Heart left ventricle (tissue), 13 donors: ENCODE data around the gene QSOX2.

Experiments used
- CTCF ChIP-seq, 12 donors: fragments of 200-600 bp; sonication (generic) in 4 of 12; IDR thresholded peaks; one replicate each; pipeline versions ENCODE4 v1.5.0 to v1.8.0; 2018 to 2022; ENCODE audit warnings: antibody characterized with exemption in 12 of 12, mild to moderate bottlenecking in 5 of 12
- POLR2A ChIP-seq, 2 donors: fragments of 450-650 bp; IDR thresholded peaks; one replicate each; pipeline ENCODE4 v1.6.1; 2017; ENCODE audit warnings: antibody characterized with exemption in 2 of 2, mild to moderate bottlenecking in 2 of 2, moderate library complexity in 2 of 2
- donor health status: ischemic (EF 13 %, LVEDD 7.1; RV severe dilation, severe dysfunction).
- donor health status: DM: no; HTN: yes; CAD: no.
- donor health status: DM: no; HTN: no; CAD: no.
- donor health status: ischemic (EF 25% LVEDD 6.9; RV normal size, moderate dysfunction).
- donor health status: ischemic (EF 25% LVEDD 5.7; RV mildly dilated, moderate dysfunction).
- donor health status: ischemic (EF 35%, LVEDD 5.7; RV mildly dilated, moderate dysfunction).
- donor health status: nonischemic (EF 11% LVEDD 7.7; RV severe dilation, severe dysfunction).
- donor health status: DM: yes; HTN: yes; CAD: no.
- donor health status: PGD.
- donor health status: ischemic (EF 29% LVEDD 5.4; RV normal size, mild dysfunction).
- donor health status: nonischemic (EF 23%, LVEDD 6.1; RV moderate dilation, normal function).

- TF ChIP-seq CTCF (IDR thresholded peaks at IDR 0.05) (no peak), POLR2A (IDR thresholded peaks at IDR 0.05) (no peak)
Measured at GRCh38 chr9:136260521-136260920, 14.9 kb upstream of the QSOX2 start.
